HG03045 (cell line): ENCODE measurements around the gene DNAJC5.
"Not testable (repeated sequence)": the region's sequence is repeated elsewhere in the genome, so short reads cannot be mapped to it uniquely, and the experiment has no call there.

ENCODE experiments used
- ATAC-seq: cut with Tn5 transposase; IDR thresholded peaks from one replicate; pipeline ENCODE4 v1.9.1; 2021; ENCODE audit warnings: mild to moderate bottlenecking, moderate library complexity; ENCODE audit not compliant: unreplicated experiment

The DNAJC5 gene

GRCh38 chr20:63966172-63966943 lies 71.4 kb downstream of the DNAJC5 start:
- no peak for ATAC-seq

GRCh38 chr20:63966944-63967322 lies 72.0 kb downstream of the DNAJC5 start:
- ATAC-seq = no peak

GRCh38 chr20:63967330-63968135 lies 72.6 kb downstream of the DNAJC5 start:
- ATAC-seq = no peak

GRCh38 chr20:63968136-63968927 lies 73.4 kb downstream of the DNAJC5 start:
- ATAC-seq = no peak

- ATAC-seq = no peak
Observed at GRCh38 chr20:63968928-63969760, 74.2 kb downstream of the DNAJC5 start.

GRCh38 chr20:63969838-63970713 lies 75.2 kb downstream of the DNAJC5 start, which contains the start of gene ZNF512B:
ZNF512B (minus strand) TSS chr20:63969930; CDS start chr20:63967950, 1,980 bp downstream.
- ATAC-seq = no peak

- no peak for ATAC-seq
Observed at GRCh38 chr20:63970714-63971431, 75.9 kb downstream of the DNAJC5 start.

- ATAC-seq = not testable (repeated sequence)
Observed at GRCh38 chr20:63971960-63972311, 77.0 kb downstream of the DNAJC5 start.

- no peak for ATAC-seq
Observed at GRCh38 chr20:63972312-63973159, 77.6 kb downstream of the DNAJC5 start.

GRCh38 chr20:63973160-63973479 lies 78.2 kb downstream of the DNAJC5 start:
- ATAC-seq = no peak

GRCh38 chr20:63973636-63974401 lies 78.9 kb downstream of the DNAJC5 start:
- no peak for ATAC-seq

GRCh38 chr20:63974402-63975200 lies 79.7 kb downstream of the DNAJC5 start:
- no peak for ATAC-seq

- ATAC-seq = not testable (repeated sequence)
Observed at GRCh38 chr20:63976511-63976910, 81.6 kb downstream of the DNAJC5 start.

GRCh38 chr20:63976980-63977738 lies 82.2 kb downstream of the DNAJC5 start:
- no peak for ATAC-seq

- ATAC-seq = no peak
Observed at GRCh38 chr20:63977739-63978276, 82.9 kb downstream of the DNAJC5 start.
